GM18861 (cell line): ENCODE measurements around the gene BORA.
A peak's percentile ranks its signal among the peaks of the same experiment; 100 is the strongest.
"Not testable (repeated sequence)": the region's sequence is repeated elsewhere in the genome, so short reads cannot be mapped to it uniquely, and the experiment has no call there.

Experiments
- ATAC-seq: cut with Tn5 transposase; IDR thresholded peaks from one replicate; pipeline ENCODE4 v1.9.1; 2021; ENCODE audit not compliant: unreplicated experiment

The BORA gene

GRCh38 chr13:72727417-72728289 lies at the start of gene BORA, which contains the start of gene MZT1:
BORA (plus strand) TSS chr13:72727923; CDS start chr13:72728941, 1,018 bp downstream.
MZT1 (minus strand) TSS chr13:72727629; CDS start chr13:72727602, 27 bp downstream.
- ATAC-seq = peak; percentile 94

GRCh38 chr13:72678312-72678711 lies 49.4 kb upstream of the BORA start:
- ATAC-seq = no peak

- no peak for ATAC-seq
Measured at GRCh38 chr13:72680353-72680752, 47.4 kb upstream of the BORA start.

- no peak for ATAC-seq
Measured at GRCh38 chr13:72686766-72687165, 41.0 kb upstream of the BORA start.

- ATAC-seq = no peak
Measured at GRCh38 chr13:72689181-72689696, 38.5 kb upstream of the BORA start.

- ATAC-seq = no peak
Measured at GRCh38 chr13:72692884-72693514, 34.7 kb upstream of the BORA start.

- ATAC-seq = no peak
Measured at GRCh38 chr13:72693832-72694231, 33.9 kb upstream of the BORA start.

GRCh38 chr13:72694314-72694713 lies 33.4 kb upstream of the BORA start:
- ATAC-seq = no peak

GRCh38 chr13:72696579-72696978 lies 31.1 kb upstream of the BORA start:
- ATAC-seq = no peak

- no peak for ATAC-seq
Measured at GRCh38 chr13:72698164-72698563, 29.6 kb upstream of the BORA start.

- ATAC-seq = no peak
Measured at GRCh38 chr13:72700509-72700908, 27.2 kb upstream of the BORA start.

- ATAC-seq = no peak
Measured at GRCh38 chr13:72716776-72717175, 10.9 kb upstream of the BORA start.

- not testable (repeated sequence) for ATAC-seq
Measured at GRCh38 chr13:72726185-72726584, 1.5 kb upstream of the BORA start.

- ATAC-seq = peak; percentile 9
Measured at GRCh38 chr13:72726726-72727416, 852 bp upstream of the BORA start.

- ATAC-seq = no peak
Measured at GRCh38 chr13:72728290-72728605, 525 bp downstream of the BORA start.

GRCh38 chr13:72737033-72737432 lies 9.3 kb downstream of the BORA start:
- no peak for ATAC-seq

GRCh38 chr13:72740015-72740414 lies 12.3 kb downstream of the BORA start:
- ATAC-seq = no peak

GRCh38 chr13:72745260-72745659 lies 17.5 kb downstream of the BORA start:
- ATAC-seq = peak; percentile 58

GRCh38 chr13:72751220-72751619 lies 23.5 kb downstream of the BORA start:
- ATAC-seq = no peak

GRCh38 chr13:72754111-72754510 lies 26.4 kb downstream of the BORA start:
- no peak for ATAC-seq

GRCh38 chr13:72757792-72758535 lies 30.2 kb downstream of the BORA start:
- no peak for ATAC-seq
